HG02852 (cell line): ENCODE results near the gene ARHGDIB.
A peak's percentile ranks its signal among the peaks of the same experiment; 100 is the strongest.

Experiments used
- ATAC-seq: cut with Tn5 transposase; IDR thresholded peaks from one replicate; pipeline ENCODE4 v1.9.1; 2021; ENCODE audit warnings: mild to moderate bottlenecking, moderate library complexity; ENCODE audit not compliant: unreplicated experiment

ARHGDIB gene

GRCh38 chr12:14957551-14958168 is 3.7 kb downstream of the ARHGDIB start:
- ATAC-seq, result no peak

- ATAC-seq, result no peak
Measured at GRCh38 chr12:14956905-14957304, 4.5 kb downstream of the ARHGDIB start.

- peak; percentile 34 for ATAC-seq
Measured at GRCh38 chr12:14956024-14956891, 5.1 kb downstream of the ARHGDIB start.

- no peak for ATAC-seq
Measured at GRCh38 chr12:14954269-14954668, 7.1 kb downstream of the ARHGDIB start.

- no peak for ATAC-seq
Measured at GRCh38 chr12:14953752-14954151, 7.6 kb downstream of the ARHGDIB start.

- peak; percentile 46 for ATAC-seq
Measured at GRCh38 chr12:14952299-14952921, 9.0 kb downstream of the ARHGDIB start.

GRCh38 chr12:14951851-14952250 is 9.6 kb downstream of the ARHGDIB start:
- no peak for ATAC-seq

- ATAC-seq, result no peak
Measured at GRCh38 chr12:14950982-14951746, 10.2 kb downstream of the ARHGDIB start.

GRCh38 chr12:14950421-14950820 is 11.0 kb downstream of the ARHGDIB start:
- peak; percentile 17 for ATAC-seq

GRCh38 chr12:14949631-14950030 is 11.8 kb downstream of the ARHGDIB start:
- no peak for ATAC-seq

- ATAC-seq, result peak; percentile 89
Measured at GRCh38 chr12:14948672-14949071, 12.7 kb downstream of the ARHGDIB start.

- ATAC-seq, result no peak
Measured at GRCh38 chr12:14946861-14947260, 14.5 kb downstream of the ARHGDIB start.

- ATAC-seq, result no peak
Measured at GRCh38 chr12:14946162-14946561, 15.2 kb downstream of the ARHGDIB start.

GRCh38 chr12:14942196-14942931 is 19.0 kb downstream of the ARHGDIB start:
- ATAC-seq, result no peak

- no peak for ATAC-seq
Measured at GRCh38 chr12:14941369-14941768, 20.0 kb downstream of the ARHGDIB start.

- no peak for ATAC-seq
Measured at GRCh38 chr12:14938301-14938700, 23.1 kb downstream of the ARHGDIB start, which contains the start of gene ERP27. TSS of gene ERP27 (minus strand) at chr12:14938537. CDS start at chr12:14938508, 29 bp downstream.

GRCh38 chr12:14937689-14938088 is 23.7 kb downstream of the ARHGDIB start:
- no peak for ATAC-seq

GRCh38 chr12:14937014-14937413 is 24.4 kb downstream of the ARHGDIB start:
- no peak for ATAC-seq

- ATAC-seq, result no peak
Measured at GRCh38 chr12:14936224-14936861, 25.1 kb downstream of the ARHGDIB start.

- no peak for ATAC-seq
Measured at GRCh38 chr12:14935031-14935430, 26.4 kb downstream of the ARHGDIB start.
